BLaER1 treated with 17β-estradiol and CSF1 and Interleukin-3, amounts not matched to agents 10 nM and 100 nM (cell line): ENCODE results near the gene MATN1.

Source experiments
- H3K27ac ChIP-seq, 11 experiments: shearing (Covaris generic); formaldehyde crosslinking; 2 replicates each; pipeline ENCODE4 v1.8.1; 2022
- H3K27me3 ChIP-seq, 11 experiments: shearing (Covaris generic); formaldehyde crosslinking; 2 replicates each; pipeline ENCODE4 v1.8.1; 2022
- H3K36me3 ChIP-seq, 11 experiments: shearing (Covaris generic); formaldehyde crosslinking; 2 replicates each; pipeline ENCODE4 v1.8.1; 2022
- H3K4me1 ChIP-seq, 10 experiments: shearing (Covaris generic); formaldehyde crosslinking; 2 replicates each; pipeline ENCODE4 v1.8.1; 2022
- H3K4me2 ChIP-seq, 11 experiments: shearing (Covaris generic); formaldehyde crosslinking; 2 replicates each; pipeline ENCODE4 v1.8.1; 2022
- H3K4me3 ChIP-seq, 10 experiments: shearing (Covaris generic); formaldehyde crosslinking; 2 replicates each; pipeline ENCODE4 v1.8.1; 2022
- H3K9ac ChIP-seq, 11 experiments: shearing (Covaris generic); formaldehyde crosslinking; 2 replicates each; pipeline ENCODE4 v1.8.1; 2022
- H3K9me3 ChIP-seq, 11 experiments: shearing (Covaris generic); formaldehyde crosslinking; replicated peaks in 1 of 11; 2 replicates each; pipeline ENCODE4 v1.8.1; 2022
- H4K20me1 ChIP-seq, 11 experiments: shearing (Covaris generic); formaldehyde crosslinking; 2 replicates each; pipeline ENCODE4 v1.8.1; 2022
- Cebpa-rat ChIP-seq, 11 experiments: shearing (Covaris generic); IDR thresholded peaks; 2 replicates each; pipeline ENCODE4 v1.8.1; 2022

Gene MATN1

DNA sequence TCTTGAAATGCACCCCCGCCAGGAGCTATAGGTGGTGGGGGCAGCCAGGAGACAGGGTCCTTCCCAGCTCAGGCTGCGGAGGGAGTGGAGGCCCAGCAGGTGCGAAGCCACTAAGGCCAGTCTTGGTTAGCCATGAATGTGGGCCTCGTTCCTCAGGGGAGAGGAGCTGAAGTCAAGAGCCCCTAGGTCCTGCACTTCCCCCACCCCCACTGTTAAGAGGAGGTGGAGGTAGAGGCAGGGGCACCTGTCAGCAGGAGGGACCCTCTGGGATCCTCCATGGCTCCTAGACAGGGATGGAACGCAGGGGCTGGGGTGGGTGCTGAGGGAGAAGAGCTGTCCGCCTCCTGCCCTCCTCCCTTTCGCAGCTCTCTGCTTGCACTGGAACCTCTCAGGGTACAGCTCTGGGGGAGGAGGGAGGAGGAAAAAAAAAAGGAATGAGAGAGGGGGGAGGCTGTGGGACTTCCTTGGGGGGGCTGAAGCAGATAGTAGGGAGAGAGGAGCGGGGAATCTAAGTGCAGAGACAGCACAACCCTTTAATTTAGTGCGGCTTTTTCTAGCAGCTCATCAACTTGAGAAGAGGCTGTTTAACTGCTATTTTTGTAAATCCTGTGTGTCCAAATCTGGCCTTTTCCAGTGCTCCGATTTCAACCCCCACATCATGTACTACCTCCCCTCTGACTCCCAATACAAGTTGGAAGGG is 37.0 kb downstream of the MATN1 start:
- no peaks in the 10 kb centered on the region for H3K36me3 ChIP-seq
- H3K9me3 ChIP-seq, result peaks cover 0 to 2% (median 0%) of the 10 kb centered on the region in 11 experiments; a peak in 2 of 22 replicates
- peaks cover 22 to 40% (median 34%) of the 10 kb centered on the region in 11 experiments for H3K27me3 ChIP-seq
- H3K9ac ChIP-seq, result no peak overlapping the region
- no peak overlapping the region for H3K27ac ChIP-seq
- TF ChIP-seq Cebpa-rat (IDR thresholded peaks at IDR 0.05), result no peak
- H3K4me2 ChIP-seq, result peak overlapping the region in 3 of 11 experiments; percentile 5 to 7 (median 7); a peak in 2 of 22 replicates
- peaks cover 0 to 33% (median 19%) of the 10 kb centered on the region in 10 experiments; a peak in 17 of 20 replicates for H3K4me1 ChIP-seq
- H4K20me1 ChIP-seq, result no peaks in the 10 kb centered on the region; a peak in 1 of 22 replicates
- no peak overlapping the region for H3K4me3 ChIP-seq

- peaks cover 3 to 8% (median 5%) of the 10 kb centered on the region in 11 experiments; a peak in 20 of 22 replicates for H3K9me3 ChIP-seq
- H3K36me3 ChIP-seq, result no peaks in the 10 kb centered on the region
- H4K20me1 ChIP-seq, result no peaks in the 10 kb centered on the region; a peak in 1 of 22 replicates
- H3K4me1 ChIP-seq, result peaks cover 0 to 31% (median 19%) of the 10 kb centered on the region in 10 experiments; a peak in 17 of 20 replicates
- TF ChIP-seq Cebpa-rat (IDR thresholded peaks at IDR 0.05), result no peak
- no peak overlapping the region for H3K27ac ChIP-seq
- H3K4me2 ChIP-seq, result 0 out of 22 replicates have a peak overlapping the region, but pooled peaks of 1 of the 11 experiments have one; percentile 3
- no peak overlapping the region for H3K9ac ChIP-seq
- no peak overlapping the region for H3K4me3 ChIP-seq
- H3K27me3 ChIP-seq, result peaks cover 22 to 40% (median 34%) of the 10 kb centered on the region in 11 experiments
Observed at GRCh38 chr1:30685796-30686165, 37.6 kb downstream of the MATN1 start.

DNA sequence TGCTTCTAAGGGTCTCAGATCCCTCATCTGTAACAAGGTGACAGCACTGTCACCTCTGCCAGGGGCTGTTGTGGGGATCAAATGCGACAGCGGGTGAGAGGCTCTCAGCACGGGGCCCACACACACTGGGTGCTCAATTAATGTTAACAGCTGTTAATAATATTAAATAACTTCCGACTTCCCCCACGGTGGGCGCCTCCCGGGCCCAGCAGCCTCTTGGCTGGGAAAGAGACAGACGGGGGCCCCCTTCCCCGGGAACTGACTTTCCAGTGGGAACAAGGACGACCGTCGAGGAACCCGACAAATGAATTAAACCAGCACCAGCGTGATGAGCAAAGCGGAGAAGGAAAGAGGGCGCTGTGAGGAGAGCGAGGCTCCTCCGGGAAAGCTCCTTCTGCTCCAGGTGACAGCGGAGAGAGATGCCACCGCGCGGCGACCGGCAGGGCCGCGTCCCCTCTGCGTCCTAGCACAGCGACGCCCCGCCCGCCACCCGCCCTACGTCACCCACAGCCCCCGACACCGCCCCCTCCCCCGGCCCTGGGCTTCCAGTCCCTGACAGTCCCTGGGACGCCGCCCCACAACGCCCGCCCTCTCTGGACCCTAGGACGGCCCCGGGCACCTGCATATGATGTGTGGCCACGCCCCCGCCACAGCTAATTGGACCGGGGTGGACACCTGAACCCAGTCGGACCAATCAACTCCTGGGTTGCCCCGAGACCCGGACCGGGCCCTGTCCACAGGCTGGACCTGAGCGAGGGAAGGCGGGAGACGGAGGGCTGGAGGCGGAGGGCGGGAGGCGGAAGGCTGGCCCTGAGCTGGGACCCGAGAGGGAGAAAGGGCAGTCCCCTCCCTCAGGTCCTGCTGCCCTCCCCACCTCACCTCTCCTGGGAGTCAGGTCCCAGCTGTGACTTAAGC is 38.2 kb downstream of the MATN1 start:
- no peak overlapping the region for H3K4me3 ChIP-seq
- H3K27ac ChIP-seq, result no peak overlapping the region
- H3K9ac ChIP-seq, result no peak overlapping the region
- no peaks in the 10 kb centered on the region; a peak in 1 of 22 replicates for H4K20me1 ChIP-seq
- peaks cover 0 to 24% (median 13%) of the 10 kb centered on the region in 10 experiments; a peak in 17 of 20 replicates for H3K4me1 ChIP-seq
- TF ChIP-seq Cebpa-rat (IDR thresholded peaks at IDR 0.05), result no peak
- H3K4me2 ChIP-seq, result no peak overlapping the region
- peaks cover 22 to 40% (median 34%) of the 10 kb centered on the region in 11 experiments for H3K27me3 ChIP-seq
- H3K9me3 ChIP-seq, result peaks cover 10 to 14% (median 12%) of the 10 kb centered on the region in 11 experiments
- H3K36me3 ChIP-seq, result no peaks in the 10 kb centered on the region

DNA sequence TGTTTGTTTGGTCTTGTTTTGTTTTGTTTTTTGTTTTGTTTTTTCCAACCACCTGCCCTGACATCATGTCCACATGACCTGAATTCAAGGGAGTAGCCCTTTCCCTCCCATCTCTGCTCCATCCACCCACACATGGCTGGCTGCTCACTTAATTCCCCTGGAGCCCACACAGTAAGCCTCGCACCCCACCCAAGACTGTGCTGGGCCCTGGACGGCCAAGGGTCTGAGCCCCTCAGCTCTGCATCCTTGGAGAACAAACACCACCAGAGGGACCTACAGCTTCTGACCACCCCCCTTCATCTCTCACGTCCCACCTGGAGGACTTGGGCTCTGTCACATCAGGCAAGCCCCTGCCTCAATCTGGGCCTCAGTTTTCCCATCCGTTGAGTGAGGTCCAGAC is 39.1 kb downstream of the MATN1 start:
- Histone ChIP-seq H3K4me2 (no peak overlapping the region), H3K27ac (no peak overlapping the region), H3K4me3 (no peak overlapping the region), H3K27me3 (peaks cover 22 to 40% (median 34%) of the 10 kb centered on the region in 11 experiments), H3K36me3 (no peaks in the 10 kb centered on the region; a peak in 1 of 22 replicates), H3K9ac (no peak overlapping the region), H4K20me1 (no peaks in the 10 kb centered on the region; a peak in 1 of 22 replicates), H3K4me1 (peaks cover 0 to 15% (median 4%) of the 10 kb centered on the region in 10 experiments; a peak in 16 of 20 replicates), H3K9me3 (peaks cover 19 to 23% (median 20%) of the 10 kb centered on the region in 11 experiments)
- TF ChIP-seq Cebpa-rat (IDR thresholded peaks at IDR 0.05), result no peak

DNA sequence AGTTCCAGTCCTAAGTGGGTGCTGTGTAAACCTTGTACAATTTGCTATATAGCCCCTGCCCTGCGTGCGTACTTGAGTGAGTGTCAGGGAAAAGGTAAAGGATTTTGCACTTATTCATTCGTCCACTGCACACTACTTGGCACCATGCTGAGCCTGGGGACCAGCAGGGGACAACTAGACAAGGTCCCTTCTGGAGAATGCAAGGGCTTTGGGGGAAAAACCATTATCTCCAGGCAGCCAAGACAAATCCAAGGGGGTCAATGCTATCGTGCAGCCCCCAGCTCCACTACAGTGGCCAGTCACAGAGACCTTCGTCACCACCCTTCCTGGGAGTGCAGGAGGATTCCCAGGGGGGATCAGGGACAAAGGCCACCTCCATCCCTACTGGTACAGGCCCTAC is 39.7 kb downstream of the MATN1 start:
- Histone ChIP-seq H3K4me1 (peaks cover 0 to 10% (median 0%) of the 10 kb centered on the region in 10 experiments; a peak in 3 of 20 replicates), H3K9ac (no peak overlapping the region), H3K9me3 (peaks cover 24 to 29% (median 26%) of the 10 kb centered on the region in 11 experiments), H3K36me3 (no peaks in the 10 kb centered on the region; a peak in 1 of 22 replicates), H3K4me3 (no peak overlapping the region), H3K27ac (no peak overlapping the region), H3K4me2 (no peak overlapping the region), H3K27me3 (peaks cover 22 to 40% (median 34%) of the 10 kb centered on the region in 11 experiments), H4K20me1 (no peaks in the 10 kb centered on the region; a peak in 1 of 22 replicates)
- no peak for TF ChIP-seq Cebpa-rat (IDR thresholded peaks at IDR 0.05)

- no peak overlapping the region for H3K4me2 ChIP-seq
- no peak for TF ChIP-seq Cebpa-rat (IDR thresholded peaks at IDR 0.05)
- peaks cover 30 to 37% (median 34%) of the 10 kb centered on the region in 11 experiments for H3K9me3 ChIP-seq
- H3K27me3 ChIP-seq, result peaks cover 22 to 40% (median 34%) of the 10 kb centered on the region in 11 experiments
- no peaks in the 10 kb centered on the region; a peak in 1 of 22 replicates for H3K36me3 ChIP-seq
- no peak overlapping the region for H3K27ac ChIP-seq
- peaks cover 0 to 10% (median 0%) of the 10 kb centered on the region in 10 experiments; a peak in 2 of 20 replicates for H3K4me1 ChIP-seq
- no peaks in the 10 kb centered on the region; a peak in 1 of 22 replicates for H4K20me1 ChIP-seq
- no peak overlapping the region for H3K4me3 ChIP-seq
- no peak overlapping the region for H3K9ac ChIP-seq
Observed at GRCh38 chr1:30682396-30683275, 40.7 kb downstream of the MATN1 start.

DNA sequence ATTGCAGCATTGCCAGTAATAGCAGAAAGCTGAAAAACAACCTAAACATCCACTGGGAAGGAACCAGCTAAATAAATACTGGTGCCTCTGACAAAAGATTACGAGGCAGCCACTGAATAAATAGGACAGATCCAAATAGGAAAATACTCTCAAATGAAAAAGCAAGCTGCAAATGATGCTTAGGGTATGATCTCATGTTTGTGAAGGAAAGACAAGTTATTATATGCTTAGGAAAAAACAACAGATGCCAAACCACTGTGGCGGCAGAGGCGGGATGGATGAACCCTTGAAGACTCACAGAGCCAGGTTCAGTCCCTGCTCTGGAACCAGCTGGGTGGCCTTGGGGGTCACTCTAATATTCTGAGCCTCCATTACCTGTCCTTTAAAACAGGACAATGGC is 41.6 kb downstream of the MATN1 start:
- Histone ChIP-seq H3K4me3 (no peak overlapping the region), H3K4me2 (no peak overlapping the region), H3K27me3 (peaks cover 22 to 36% (median 32%) of the 10 kb centered on the region in 11 experiments), H3K9ac (no peak overlapping the region), H3K36me3 (no peaks in the 10 kb centered on the region; a peak in 1 of 22 replicates), H3K4me1 (peaks cover 0 to 8% (median 0%) of the 10 kb centered on the region in 10 experiments; a peak in 2 of 20 replicates), H3K27ac (no peak overlapping the region), H4K20me1 (no peaks in the 10 kb centered on the region; a peak in 1 of 22 replicates), H3K9me3 (peaks cover 30 to 37% (median 34%) of the 10 kb centered on the region in 11 experiments)
- no peak for TF ChIP-seq Cebpa-rat (IDR thresholded peaks at IDR 0.05)

DNA sequence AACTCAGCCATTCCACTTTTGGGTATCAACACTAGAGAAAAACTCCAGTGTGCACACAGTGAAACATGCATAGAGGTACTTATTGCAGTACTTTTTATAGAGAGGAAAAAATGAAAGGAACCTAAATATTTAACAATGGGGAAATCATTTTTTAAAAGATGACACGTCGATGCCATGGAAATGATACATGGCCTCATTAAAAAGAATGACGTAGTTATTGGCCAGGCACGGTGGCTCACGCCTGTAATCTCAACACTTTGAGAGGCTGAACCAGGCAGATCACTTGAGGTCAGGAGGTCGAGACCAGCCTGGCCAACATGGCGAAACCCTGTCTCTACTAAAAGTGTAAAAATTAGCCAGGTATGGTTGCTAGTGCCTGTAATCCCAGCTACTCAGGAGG is 42.5 kb downstream of the MATN1 start:
- Histone ChIP-seq H3K9ac (no peak overlapping the region), H3K36me3 (no peaks in the 10 kb centered on the region; a peak in 1 of 22 replicates), H4K20me1 (no peaks in the 10 kb centered on the region; a peak in 1 of 22 replicates), H3K4me1 (peaks cover 0 to 12% (median 0%) of the 10 kb centered on the region in 10 experiments; a peak in 2 of 20 replicates), H3K27ac (no peak overlapping the region), H3K27me3 (peaks cover 17 to 27% (median 23%) of the 10 kb centered on the region in 11 experiments), H3K9me3 (peaks cover 30 to 41% (median 35%) of the 10 kb centered on the region in 11 experiments), H3K4me3 (no peak overlapping the region), H3K4me2 (no peak overlapping the region)
- TF ChIP-seq Cebpa-rat (IDR thresholded peaks at IDR 0.05), result no peak
